ELR (cell line): ENCODE results near the gene HAPLN1.

Experiments used
- DNase-seq: peaks from one replicate; pipeline ENCODE4 v3.0.0-alpha.2; 2015; ENCODE audit warnings: low read depth

The HAPLN1 gene

GRCh38 chr5:83718195-83718825 is 2.3 kb downstream of the HAPLN1 start:
- DNase-seq, result peak; percentile 75

GRCh38 chr5:83715236-83716065 is 5.2 kb downstream of the HAPLN1 start:
- DNase-seq, result no peak

- no peak for DNase-seq
Observed at GRCh38 chr5:83714810-83715209, 5.8 kb downstream of the HAPLN1 start.

GRCh38 chr5:83711982-83712601 is 8.6 kb downstream of the HAPLN1 start:
- DNase-seq, result peak; percentile 56

- no peak for DNase-seq
Observed at GRCh38 chr5:83709973-83710372, 10.7 kb downstream of the HAPLN1 start.

GRCh38 chr5:83708170-83708569 is 12.5 kb downstream of the HAPLN1 start:
- no peak for DNase-seq

- DNase-seq, result no peak
Observed at GRCh38 chr5:83703059-83703458, 17.6 kb downstream of the HAPLN1 start.

GRCh38 chr5:83701886-83702285 is 18.8 kb downstream of the HAPLN1 start:
- DNase-seq, result peak; percentile 7

- DNase-seq, result no peak
Observed at GRCh38 chr5:83689881-83690280, 30.8 kb downstream of the HAPLN1 start.

- no peak for DNase-seq
Observed at GRCh38 chr5:83688281-83688680, 32.4 kb downstream of the HAPLN1 start.

- no peak for DNase-seq
Observed at GRCh38 chr5:83687124-83687619, 33.5 kb downstream of the HAPLN1 start.

GRCh38 chr5:83686251-83686650 is 34.4 kb downstream of the HAPLN1 start:
- no peak for DNase-seq

GRCh38 chr5:83683836-83684235 is 36.8 kb downstream of the HAPLN1 start:
- DNase-seq, result no peak

GRCh38 chr5:83672646-83673045 is 48.0 kb downstream of the HAPLN1 start:
- DNase-seq, result no peak

GRCh38 chr5:83672158-83672557 is 48.5 kb downstream of the HAPLN1 start:
- DNase-seq, result no peak

- DNase-seq, result no peak
Observed at GRCh38 chr5:83665631-83666030, 55.0 kb downstream of the HAPLN1 start.

- no peak for DNase-seq
Observed at GRCh38 chr5:83662558-83662957, 58.1 kb downstream of the HAPLN1 start.

- no peak for DNase-seq
Observed at GRCh38 chr5:83657807-83658525, 62.7 kb downstream of the HAPLN1 start.

- no peak for DNase-seq
Observed at GRCh38 chr5:83654427-83654994, 66.1 kb downstream of the HAPLN1 start.

- no peak for DNase-seq
Observed at GRCh38 chr5:83653669-83654068, 67.0 kb downstream of the HAPLN1 start.

GRCh38 chr5:83645936-83646335 is 74.7 kb downstream of the HAPLN1 start:
- no peak for DNase-seq

GRCh38 chr5:83644301-83644700 is 76.4 kb downstream of the HAPLN1 start:
- DNase-seq, result no peak
